GM18508 (cell line): ENCODE measurements around the gene BBX.
"Not testable (repeated sequence)": the region's sequence is repeated elsewhere in the genome, so short reads cannot be mapped to it uniquely, and the experiment has no call there.

ENCODE experiments used
- ATAC-seq: cut with Tn5 transposase; IDR thresholded peaks from one replicate; pipeline ENCODE4 v1.9.1; 2021; ENCODE audit warnings: moderate number of reproducible peaks; ENCODE audit not compliant: insufficient read depth, unreplicated experiment

BBX gene

DNA sequence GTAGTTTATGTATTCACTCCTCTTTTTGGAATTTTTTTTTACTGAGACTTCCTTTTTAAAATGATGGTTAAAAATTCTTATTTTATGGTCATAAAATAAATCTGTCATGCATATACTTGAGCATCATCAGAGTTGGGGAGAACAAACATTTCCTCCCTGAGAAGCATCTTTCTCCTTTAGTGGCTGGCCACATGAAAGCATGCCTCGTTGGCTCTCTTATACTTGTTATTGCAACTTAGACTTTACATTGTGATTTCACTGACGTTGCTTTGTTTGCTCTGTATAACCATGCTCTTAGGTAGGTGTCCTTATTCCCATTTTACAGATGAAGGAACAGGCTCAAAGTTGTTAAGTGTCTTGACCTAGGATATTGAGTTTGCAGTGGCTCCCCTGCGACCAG lies 18.1 kb downstream of the BBX start:
- no peak for ATAC-seq

- ATAC-seq = no peak
Observed at GRCh38 chr3:107542665-107543064, 19.9 kb downstream of the BBX start.

DNA sequence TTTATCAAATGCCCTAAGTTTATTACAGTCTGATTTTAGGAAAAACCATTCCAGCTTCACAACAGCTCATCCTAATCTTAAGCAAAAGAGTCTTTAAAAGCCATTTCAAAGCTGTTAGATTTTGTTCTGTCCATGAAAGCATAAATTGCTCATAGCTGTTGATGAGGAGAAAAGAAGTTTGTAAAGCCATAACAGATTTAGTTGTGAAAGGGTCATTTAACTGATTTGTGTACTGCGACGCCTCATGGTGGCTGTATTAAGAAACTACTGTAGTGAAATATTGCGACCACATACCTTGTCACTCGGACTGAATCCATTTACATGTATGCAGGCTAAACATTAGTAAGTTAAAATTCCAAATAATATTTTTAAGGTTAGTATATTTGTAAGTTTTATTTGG lies 20.9 kb downstream of the BBX start:
- no peak for ATAC-seq

DNA sequence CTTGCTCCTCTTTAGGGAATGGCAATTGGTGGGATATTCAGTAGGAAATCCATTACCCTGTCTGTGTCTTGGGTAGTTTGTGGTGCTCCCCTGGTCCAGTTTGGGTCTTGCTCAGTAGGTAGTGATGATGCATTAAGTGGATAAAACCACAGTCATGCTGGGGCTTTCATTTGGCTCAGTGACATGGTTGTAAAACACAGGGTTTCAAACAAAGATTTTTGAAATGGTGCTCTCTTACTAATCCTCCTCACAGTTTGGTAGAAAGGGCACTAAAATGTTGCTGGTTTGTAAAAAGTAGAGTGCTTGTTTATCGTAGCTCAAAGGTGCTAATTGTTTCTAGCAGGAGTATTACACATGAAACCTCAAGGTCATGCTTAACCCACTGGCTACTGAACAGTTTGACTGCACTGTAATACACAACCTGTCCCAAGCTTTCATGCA lies 22.9 kb downstream of the BBX start:
- ATAC-seq = no peak

DNA sequence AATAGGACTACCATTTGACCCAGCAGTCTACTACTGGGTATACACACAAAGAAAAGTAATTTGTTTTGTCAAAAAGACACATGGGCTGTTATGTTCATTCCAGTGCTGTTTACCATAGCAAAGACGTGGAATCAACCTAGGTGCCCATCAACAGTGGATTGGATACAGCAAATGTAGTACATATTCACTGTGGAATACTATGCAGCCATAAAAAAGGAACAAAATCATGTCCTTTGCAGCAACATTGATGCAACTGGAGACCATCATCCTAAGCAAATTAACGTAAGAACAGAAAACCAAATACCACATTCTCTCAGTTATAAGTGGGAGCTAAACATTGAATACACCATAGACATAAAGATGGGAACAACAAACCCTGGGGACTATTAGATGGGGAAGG lies 25.8 kb downstream of the BBX start:
- no peak for ATAC-seq

GRCh38 chr3:107555359-107555758 lies 32.6 kb downstream of the BBX start:
- no peak for ATAC-seq

DNA sequence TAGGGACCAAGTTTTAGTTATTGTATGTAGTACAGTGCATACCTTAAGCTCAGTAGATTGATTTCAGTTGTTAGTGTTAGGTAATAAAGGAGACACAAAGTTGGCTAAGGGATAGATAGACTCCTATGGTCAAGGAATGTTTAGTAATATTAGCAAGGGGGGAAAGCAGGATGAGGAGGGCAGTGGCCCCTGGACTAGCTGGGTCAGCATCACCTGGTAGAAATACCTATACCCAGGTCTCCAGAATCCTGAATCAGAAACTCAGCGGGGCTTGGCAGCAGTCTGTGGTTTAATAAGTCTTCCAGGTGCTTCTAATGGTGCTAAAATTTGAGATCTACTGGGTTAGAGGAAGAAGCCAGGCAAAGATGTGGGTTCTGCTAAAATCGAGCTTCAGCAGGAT lies 35.0 kb downstream of the BBX start:
- ATAC-seq = no peak

- no peak for ATAC-seq
Observed at GRCh38 chr3:107560166-107560565, 37.4 kb downstream of the BBX start.

DNA sequence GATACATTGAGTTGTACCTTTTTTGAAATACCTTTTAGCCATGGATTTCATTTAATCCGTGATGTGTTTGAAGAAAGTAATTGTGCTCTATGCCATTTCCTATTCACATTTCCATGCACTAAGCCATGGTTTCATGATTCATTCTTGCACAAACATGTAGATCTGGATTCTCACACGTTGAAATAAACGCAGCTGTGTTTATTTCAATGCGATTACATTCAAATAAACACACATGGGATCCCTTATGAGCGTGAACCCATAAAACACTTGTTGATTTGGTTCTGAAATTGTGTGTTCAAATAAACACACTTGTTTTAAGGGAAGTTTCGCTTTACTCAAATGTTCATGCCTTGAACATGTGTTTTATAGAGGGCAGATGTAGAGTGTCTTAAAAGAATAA lies 39.2 kb downstream of the BBX start:
- no peak for ATAC-seq

- ATAC-seq = no peak
Observed at GRCh38 chr3:107562969-107563529, 40.3 kb downstream of the BBX start.

DNA sequence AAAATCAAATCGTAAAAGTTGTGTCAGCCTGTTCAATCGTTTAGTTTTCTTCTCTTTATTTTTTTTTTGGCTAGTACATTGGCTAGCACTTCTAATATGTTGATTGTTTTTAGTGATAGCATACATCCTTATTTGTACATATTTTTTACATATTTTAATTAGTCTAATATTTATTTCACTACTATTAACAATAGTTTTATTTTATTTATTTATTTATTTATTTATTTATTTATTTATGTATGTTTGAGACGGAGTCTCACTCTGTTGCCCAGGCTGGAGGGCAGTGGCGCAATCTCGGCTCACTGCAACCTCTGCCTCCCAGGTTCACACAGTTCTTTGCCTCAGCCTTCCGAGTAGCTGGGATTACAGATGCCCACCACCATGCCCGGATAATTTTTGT lies 42.5 kb downstream of the BBX start:
- not testable (repeated sequence) for ATAC-seq

DNA sequence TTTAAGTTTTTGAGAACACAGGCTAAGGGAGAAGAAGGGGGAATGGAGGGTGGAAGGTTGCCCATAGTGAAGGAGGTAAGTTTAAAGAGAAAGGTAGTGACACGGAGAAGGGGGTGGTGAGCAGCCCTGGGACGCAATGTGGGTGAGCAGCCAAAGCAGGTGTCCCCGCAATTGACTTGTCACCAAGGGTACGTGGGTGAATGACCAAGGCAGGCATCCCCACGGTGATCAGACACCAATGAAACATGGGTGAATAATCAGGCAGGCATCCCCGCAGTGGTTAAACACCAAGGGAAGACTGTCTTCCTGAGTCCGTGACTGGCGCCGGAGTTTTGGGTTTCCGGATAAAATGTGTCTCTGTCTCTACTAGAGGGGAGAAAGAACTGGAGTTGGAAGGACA lies 48.3 kb downstream of the BBX start:
- not testable (repeated sequence) for ATAC-seq

- not testable (repeated sequence) for ATAC-seq
Observed at GRCh38 chr3:107571492-107571891, 48.7 kb downstream of the BBX start.

DNA sequence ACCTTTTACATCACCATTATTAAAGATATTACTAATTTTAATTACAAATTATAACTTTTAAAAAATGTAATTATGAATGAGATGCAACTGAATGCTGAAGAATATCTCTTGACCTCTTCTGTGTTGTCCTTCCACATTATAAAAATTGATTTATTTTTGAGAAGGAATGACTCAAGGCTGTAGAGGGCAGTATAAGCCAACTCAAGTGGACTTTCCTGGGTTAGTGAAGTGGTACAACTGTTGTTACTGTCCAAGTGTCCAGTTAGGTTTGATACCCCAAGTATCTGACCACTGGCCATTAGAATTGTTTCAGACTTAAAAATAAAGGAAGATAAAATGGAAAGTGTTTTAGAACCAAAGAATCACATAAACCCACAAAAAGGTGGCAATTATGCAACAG lies 51.9 kb downstream of the BBX start:
- no peak for ATAC-seq

GRCh38 chr3:107578091-107578490 lies 55.3 kb downstream of the BBX start:
- no peak for ATAC-seq

DNA sequence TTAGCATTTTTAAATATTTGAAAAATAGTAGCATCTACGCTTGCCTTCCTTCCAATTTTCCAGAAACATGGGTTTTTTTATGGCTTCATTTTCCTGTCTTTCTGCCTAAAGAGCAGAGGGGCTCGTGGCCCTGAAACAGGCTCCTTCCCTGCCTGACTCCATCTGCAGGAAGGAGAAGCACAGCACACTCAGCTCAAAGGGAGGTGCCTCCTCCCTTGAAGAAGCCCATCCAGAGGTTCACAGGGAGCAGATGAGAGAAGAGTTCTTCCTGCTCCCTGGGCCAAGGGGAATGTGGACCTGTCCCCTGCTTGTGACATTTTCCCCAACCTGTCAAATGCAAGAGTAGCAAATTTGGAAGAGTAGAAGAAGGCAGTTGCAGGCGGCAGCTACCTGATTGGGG lies 55.8 kb downstream of the BBX start:
- ATAC-seq = no peak

DNA sequence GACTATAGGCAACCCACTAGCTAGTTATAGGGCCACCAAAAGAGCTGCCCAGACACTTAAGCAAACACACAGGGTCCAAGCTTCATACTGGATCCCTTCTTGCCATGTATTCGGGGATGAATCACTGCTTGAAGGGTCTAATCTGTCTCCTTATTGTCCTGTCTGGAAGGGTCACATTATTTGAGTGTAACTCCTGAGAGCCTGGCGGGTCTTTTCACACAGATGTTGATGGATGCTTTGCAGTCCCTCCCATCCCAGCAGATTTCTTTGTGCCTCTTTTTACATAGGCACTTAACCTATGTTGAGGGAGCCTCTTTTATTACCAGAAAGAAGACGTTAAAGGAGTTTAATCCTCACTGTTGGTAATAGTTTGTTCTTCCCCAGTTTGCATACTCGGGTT lies 56.6 kb downstream of the BBX start:
- no peak for ATAC-seq

- ATAC-seq = no peak
Observed at GRCh38 chr3:107581230-107581629, 58.5 kb downstream of the BBX start.

GRCh38 chr3:107588217-107588616 lies 65.5 kb downstream of the BBX start:
- no peak for ATAC-seq

DNA sequence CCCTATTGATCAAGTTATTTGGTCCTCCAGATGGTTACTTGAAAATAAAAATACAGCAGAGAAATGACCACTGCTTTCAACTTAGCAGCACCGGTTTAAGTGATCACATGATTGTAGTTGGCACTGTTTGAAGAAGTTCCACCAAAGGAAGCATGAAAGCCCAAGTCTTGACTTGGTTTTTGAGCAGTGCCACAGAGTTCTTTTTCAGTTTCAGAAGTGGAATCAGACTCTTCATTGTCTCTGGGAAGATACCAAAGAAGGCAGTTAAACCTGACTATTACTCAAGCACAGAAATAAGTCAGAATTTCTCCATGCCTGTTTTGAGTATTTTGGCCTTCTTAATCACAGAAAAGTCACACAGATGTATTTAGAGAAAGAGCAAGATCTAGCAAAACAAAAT lies 66.7 kb downstream of the BBX start:
- ATAC-seq = peak; percentile 75

- no peak for ATAC-seq
Observed at GRCh38 chr3:107590786-107591185, 68.0 kb downstream of the BBX start.

- ATAC-seq = no peak
Observed at GRCh38 chr3:107592073-107592472, 69.3 kb downstream of the BBX start.

GRCh38 chr3:107594870-107595269 lies 72.1 kb downstream of the BBX start:
- ATAC-seq = no peak
